ENCODE data around the gene LRRFIP1. TPM values are rescaled to one million over a fixed set of nuclear protein-coding genes. Genes with fewer than 3 reads are reported as not detected.

Gene LRRFIP1
- polyA plus RNA-seq, 2 of the 4 experiments (the other 2 are of a cell fraction), result 75.6 to 93.0 TPM

DNA sequence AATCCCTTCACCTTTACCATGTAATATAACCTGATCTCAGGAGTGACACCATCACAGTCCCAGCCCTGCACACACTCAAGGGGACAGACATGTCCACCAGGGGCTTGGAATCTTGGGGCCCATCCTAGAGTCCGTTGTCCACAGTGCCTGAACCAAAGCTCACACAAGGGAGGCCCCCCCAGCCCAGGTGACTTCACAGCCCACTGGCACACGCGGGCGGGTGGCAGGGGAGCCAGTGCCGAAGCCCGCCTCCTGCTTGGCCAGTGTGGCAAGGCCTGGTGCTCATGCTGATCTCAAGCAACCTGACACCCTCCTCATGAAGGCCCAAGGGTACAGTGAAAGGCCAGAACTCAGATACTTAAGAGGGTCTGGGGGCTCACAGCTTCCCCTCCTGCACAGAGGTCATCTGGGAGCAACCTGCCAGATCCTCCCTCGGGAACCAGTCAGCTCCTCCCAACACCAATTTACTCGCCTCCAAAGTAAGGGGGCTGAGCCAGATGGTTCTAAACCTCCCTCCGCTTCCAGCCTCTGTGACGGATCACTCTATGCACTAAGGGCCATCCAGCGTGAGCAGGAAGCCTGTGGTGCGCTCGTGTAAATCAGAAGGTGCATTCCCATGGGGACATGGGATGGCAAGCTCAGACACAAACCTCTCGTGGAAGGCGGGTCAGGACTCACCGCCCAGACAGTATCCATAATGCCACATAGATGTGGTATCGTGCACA lies 33.6 kb upstream of the LRRFIP1 start:
- Histone ChIP-seq H3K4me3 (no peak overlapping the region), H3K4me2 (no peak overlapping the region), H3K4me1 (peaks cover 32% of the 10 kb centered on the region), H3K27ac (peak overlapping the region in 1 of 2 experiments; percentile 62; a peak in 1 of 6 replicates), H3K9me3 (no peaks in the 10 kb centered on the region)
- CTCF ChIA-PET, result interaction anchor here (0.8 kb wide), 1 partner anchor 151 kb away, joined by 3 read pairs; no protein-coding TSS in a partner anchor
- WGBS (ENCODE audit: missing lambda C conversion rate), result 90% methylated on average over 11 of the region's 17 CpGs
- POLR2A ChIA-PET, result interaction anchor here (1.2 kb wide), 1 partner anchor 12 kb away, joined by 3 read pairs; no protein-coding TSS in a partner anchor
- TF ChIP-seq, protein P1, sequence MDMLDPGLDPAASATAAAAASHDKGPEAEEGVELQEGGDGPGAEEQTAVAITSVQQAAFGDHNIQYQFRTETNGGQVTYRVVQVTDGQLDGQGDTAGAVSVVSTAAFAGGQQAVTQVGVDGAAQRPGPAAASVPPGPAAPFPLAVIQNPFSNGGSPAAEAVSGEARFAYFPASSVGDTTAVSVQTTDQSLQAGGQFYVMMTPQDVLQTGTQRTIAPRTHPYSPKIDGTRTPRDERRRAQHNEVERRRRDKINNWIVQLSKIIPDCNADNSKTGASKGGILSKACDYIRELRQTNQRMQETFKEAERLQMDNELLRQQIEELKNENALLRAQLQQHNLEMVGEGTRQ (IDR thresholded peaks at IDR 0.05), result no peak
- no peak for TF ChIP-seq FOXS1 (CRISPR knock-in tag; IDR thresholded peaks at IDR 0.05)
- no peak for TF ChIP-seq TP53 (CRISPR knock-in tag; IDR thresholded peaks at IDR 0.05)
- TF ChIP-seq ATOH8 (CRISPR knock-in tag; IDR thresholded peaks at IDR 0.05; ENCODE audit: low read depth), result no peak
- no peak for TF ChIP-seq PHF8 (IDR thresholded peaks at IDR 0.05; ENCODE audit: borderline replicate concordance, low read depth)
- no peak for TF ChIP-seq RNF2 (IDR thresholded peaks at IDR 0.05; ENCODE audit: borderline replicate concordance, low read depth)
- TF ChIP-seq, protein P2, sequence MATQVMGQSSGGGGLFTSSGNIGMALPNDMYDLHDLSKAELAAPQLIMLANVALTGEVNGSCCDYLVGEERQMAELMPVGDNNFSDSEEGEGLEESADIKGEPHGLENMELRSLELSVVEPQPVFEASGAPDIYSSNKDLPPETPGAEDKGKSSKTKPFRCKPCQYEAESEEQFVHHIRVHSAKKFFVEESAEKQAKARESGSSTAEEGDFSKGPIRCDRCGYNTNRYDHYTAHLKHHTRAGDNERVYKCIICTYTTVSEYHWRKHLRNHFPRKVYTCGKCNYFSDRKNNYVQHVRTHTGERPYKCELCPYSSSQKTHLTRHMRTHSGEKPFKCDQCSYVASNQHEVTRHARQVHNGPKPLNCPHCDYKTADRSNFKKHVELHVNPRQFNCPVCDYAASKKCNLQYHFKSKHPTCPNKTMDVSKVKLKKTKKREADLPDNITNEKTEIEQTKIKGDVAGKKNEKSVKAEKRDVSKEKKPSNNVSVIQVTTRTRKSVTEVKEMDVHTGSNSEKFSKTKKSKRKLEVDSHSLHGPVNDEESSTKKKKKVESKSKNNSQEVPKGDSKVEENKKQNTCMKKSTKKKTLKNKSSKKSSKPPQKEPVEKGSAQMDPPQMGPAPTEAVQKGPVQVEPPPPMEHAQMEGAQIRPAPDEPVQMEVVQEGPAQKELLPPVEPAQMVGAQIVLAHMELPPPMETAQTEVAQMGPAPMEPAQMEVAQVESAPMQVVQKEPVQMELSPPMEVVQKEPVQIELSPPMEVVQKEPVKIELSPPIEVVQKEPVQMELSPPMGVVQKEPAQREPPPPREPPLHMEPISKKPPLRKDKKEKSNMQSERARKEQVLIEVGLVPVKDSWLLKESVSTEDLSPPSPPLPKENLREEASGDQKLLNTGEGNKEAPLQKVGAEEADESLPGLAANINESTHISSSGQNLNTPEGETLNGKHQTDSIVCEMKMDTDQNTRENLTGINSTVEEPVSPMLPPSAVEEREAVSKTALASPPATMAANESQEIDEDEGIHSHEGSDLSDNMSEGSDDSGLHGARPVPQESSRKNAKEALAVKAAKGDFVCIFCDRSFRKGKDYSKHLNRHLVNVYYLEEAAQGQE (IDR thresholded peaks at IDR 0.05), result no peak
- TF ChIP-seq NPAS2 (CRISPR knock-in tag; IDR thresholded peaks at IDR 0.05; ENCODE audit: borderline replicate concordance), result no peak
- TF ChIP-seq JUNB (IDR thresholded peaks at IDR 0.05), result no peak
- TF ChIP-seq RAD21 (conservative IDR thresholded peaks at IDR 0.05 in 1 of 2, IDR thresholded peaks at IDR 0.05 in 1 of 2), result no peak
- TF ChIP-seq POLR2A (IDR thresholded peaks at IDR 0.05; ENCODE audit: low read length), result no peak
- no peak for TF ChIP-seq HOXB5 (CRISPR knock-in tag; IDR thresholded peaks at IDR 0.05)
- TF ChIP-seq HDAC2 (IDR thresholded peaks at IDR 0.05), result no peak
- TF ChIP-seq CTCF (IDR thresholded peaks at IDR 0.05), result no peak
- no peak for TF ChIP-seq ZSCAN20 (CRISPR knock-in tag; IDR thresholded peaks at IDR 0.05)
- TF ChIP-seq FOSB (CRISPR knock-in tag; IDR thresholded peaks at IDR 0.05), result no peak
- no peak for TF ChIP-seq SREBF2 (IDR thresholded peaks at IDR 0.05)
- no peak for TF ChIP-seq CBX8 (IDR thresholded peaks at IDR 0.05)
- DNase-seq (ENCODE audit: low read depth in 1 of 2, low spot score in 1 of 2), result no peak
- no peak for ATAC-seq
- no peak for FAIRE-seq

- DNase-seq (ENCODE audit: low read depth in 1 of 2, low spot score in 1 of 2) (no peak), ATAC-seq (no peak), FAIRE-seq (no peak)
- Histone ChIP-seq H3K4me3 (no peak overlapping the region), H3K27ac (peak overlapping the region in 1 of 2 experiments; percentile 62; a peak in 3 of 6 replicates), H3K4me2 (peak overlapping the region; percentile 20), H3K4me1 (peaks cover 32% of the 10 kb centered on the region), H3K9me3 (no peaks in the 10 kb centered on the region)
- 66% methylated on average over 5 of the region's 5 CpGs for WGBS (ENCODE audit: missing lambda C conversion rate)
- ChIA-PET POLR2A (no interaction called here), CTCF (no interaction called here)
- TF ChIP-seq GATA3 (IDR thresholded peaks at IDR 0.05; ENCODE audit: borderline replicate concordance), result no peak
- no peak for TF ChIP-seq NFE2L2 (conservative IDR thresholded peaks at IDR 0.05; ENCODE audit: low read length)
- no peak for TF ChIP-seq NR3C1 (IDR thresholded peaks at IDR 0.05)
- TF ChIP-seq, protein P3, sequence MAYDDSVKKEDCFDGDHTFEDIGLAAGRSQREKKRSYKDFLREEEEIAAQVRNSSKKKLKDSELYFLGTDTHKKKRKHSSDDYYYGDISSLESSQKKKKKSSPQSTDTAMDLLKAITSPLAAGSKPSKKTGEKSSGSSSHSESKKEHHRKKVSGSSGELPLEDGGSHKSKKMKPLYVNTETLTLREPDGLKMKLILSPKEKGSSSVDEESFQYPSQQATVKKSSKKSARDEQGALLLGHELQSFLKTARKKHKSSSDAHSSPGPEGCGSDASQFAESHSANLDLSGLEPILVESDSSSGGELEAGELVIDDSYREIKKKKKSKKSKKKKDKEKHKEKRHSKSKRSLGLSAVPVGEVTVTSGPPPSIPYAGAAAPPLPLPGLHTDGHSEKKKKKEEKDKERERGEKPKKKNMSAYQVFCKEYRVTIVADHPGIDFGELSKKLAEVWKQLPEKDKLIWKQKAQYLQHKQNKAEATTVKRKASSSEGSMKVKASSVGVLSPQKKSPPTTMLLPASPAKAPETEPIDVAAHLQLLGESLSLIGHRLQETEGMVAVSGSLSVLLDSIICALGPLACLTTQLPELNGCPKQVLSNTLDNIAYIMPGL (CRISPR knock-in tag; IDR thresholded peaks at IDR 0.05; ENCODE audit: borderline replicate concordance), result no peak
- TF ChIP-seq JUN (IDR thresholded peaks at IDR 0.05), result no peak
- no peak for TF ChIP-seq ZC3H11A (IDR thresholded peaks at IDR 0.05)
- TF ChIP-seq SMC3 (IDR thresholded peaks at IDR 0.05), result no peak
- TF ChIP-seq RARB (CRISPR knock-in tag; IDR thresholded peaks at IDR 0.05), result no peak
- no peak for TF ChIP-seq ZNF302 (CRISPR knock-in tag; IDR thresholded peaks at IDR 0.05)
- TF ChIP-seq FOSL2 (IDR thresholded peaks at IDR 0.05), result no peak
- no peak for TF ChIP-seq FOSL2 (CRISPR knock-in tag; IDR thresholded peaks at IDR 0.05)
- no peak for TF ChIP-seq SREBF2 (IDR thresholded peaks at IDR 0.05)
- no peak for TF ChIP-seq MYC (IDR thresholded peaks at IDR 0.05; ENCODE audit: borderline replicate concordance, low read length)
- TF ChIP-seq FOSB (CRISPR knock-in tag; IDR thresholded peaks at IDR 0.05), result no peak
- TF ChIP-seq RNF2 (IDR thresholded peaks at IDR 0.05; ENCODE audit: borderline replicate concordance, low read depth), result no peak
- no peak for TF ChIP-seq EP300 (IDR thresholded peaks at IDR 0.05)
Measured at GRCh38 chr2:237594514-237594871, 32.9 kb upstream of the LRRFIP1 start.

Measured in A549 (cell line).